IMR-90 (cell line): ENCODE results near the gene HOXA3. TPM values are rescaled to one million over a fixed set of nuclear protein-coding genes. Genes with fewer than 3 reads are reported as not detected.

ENCODE experiments used
- BHLHE40 ChIP-seq: fragments of 150-350 bp; IDR thresholded peaks from 2 replicates; pipeline ENCODE4 v1.6.1; 2016; ENCODE audit warnings: mild to moderate bottlenecking, low read depth, low read length
- CHD1 ChIP-seq: IDR thresholded peaks from 2 replicates; pipeline ENCODE4 v1.6.1; 2012; ENCODE audit warnings: low read depth, low read length, improper control_type of control experiment
- POLR2A ChIP-seq: IDR thresholded peaks from 2 replicates; pipeline ENCODE4 v1.6.1; 2012; ENCODE audit warnings: mild to moderate bottlenecking, low read depth, low read length
- USF2 ChIP-seq: fragments of 150-350 bp; IDR thresholded peaks from 2 replicates; pipeline ENCODE4 v1.6.1; 2017; ENCODE audit warnings: mild to moderate bottlenecking, antibody characterized with exemption, low read length, low read depth
- polyA plus RNA-seq, 3 experiments: library from polyadenylated mRNA; depleted of rRNA; stranded (reverse); fragments of >200 nt; gene quantifications; 2 replicates each; pipeline ENCODE4 v1.2.3, GENCODE V29; 2012; ENCODE audit warnings: low replicate concordance in 1 of 3
- total RNA-seq: library from RNA; depleted of rRNA; stranded (reverse); fragments of >200 nt; gene quantifications from 2 replicates; pipeline ENCODE4 v1.2.3, GENCODE V29; 2012

Gene HOXA3
- total and polyA plus RNA-seq, 2 of the 4 experiments (the other 2 are of a cell fraction) = 0.90 to 5.4 TPM

GRCh38 chr7:27165996-27166530 lies 13.7 kb upstream of the HOXA3 start (continued):
- TF ChIP-seq BHLHE40 (no peak), USF2 (no peak), POLR2A (no peak), CHD1 (no peak)
